GM18858 (cell line): ENCODE measurements around the gene TCEA3.

Experiments
- ATAC-seq: cut with Tn5 transposase; IDR thresholded peaks from one replicate; pipeline ENCODE4 v1.9.1; 2021; ENCODE audit not compliant: unreplicated experiment

Gene TCEA3

DNA sequence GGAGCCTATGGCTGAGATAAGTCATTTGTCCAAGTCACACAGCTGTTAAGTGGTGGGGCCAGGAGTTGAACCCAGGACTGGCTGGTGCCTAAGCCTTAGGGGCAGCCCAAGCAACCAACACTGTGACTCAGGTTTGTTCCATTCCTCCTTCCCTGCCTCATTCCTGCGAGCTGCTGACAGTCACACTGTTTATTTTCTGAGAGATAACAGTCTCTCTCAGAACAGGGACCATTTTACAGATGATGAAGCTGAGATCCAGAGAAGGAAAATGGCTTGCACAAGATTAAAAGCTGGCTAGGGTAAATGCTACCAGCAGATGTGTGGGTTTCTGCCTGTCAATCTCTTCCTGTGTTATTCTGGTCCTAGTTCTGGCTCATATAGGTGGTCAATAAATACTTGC, 24.3 kb upstream of the TCEA3 start:
- no peak for ATAC-seq

DNA sequence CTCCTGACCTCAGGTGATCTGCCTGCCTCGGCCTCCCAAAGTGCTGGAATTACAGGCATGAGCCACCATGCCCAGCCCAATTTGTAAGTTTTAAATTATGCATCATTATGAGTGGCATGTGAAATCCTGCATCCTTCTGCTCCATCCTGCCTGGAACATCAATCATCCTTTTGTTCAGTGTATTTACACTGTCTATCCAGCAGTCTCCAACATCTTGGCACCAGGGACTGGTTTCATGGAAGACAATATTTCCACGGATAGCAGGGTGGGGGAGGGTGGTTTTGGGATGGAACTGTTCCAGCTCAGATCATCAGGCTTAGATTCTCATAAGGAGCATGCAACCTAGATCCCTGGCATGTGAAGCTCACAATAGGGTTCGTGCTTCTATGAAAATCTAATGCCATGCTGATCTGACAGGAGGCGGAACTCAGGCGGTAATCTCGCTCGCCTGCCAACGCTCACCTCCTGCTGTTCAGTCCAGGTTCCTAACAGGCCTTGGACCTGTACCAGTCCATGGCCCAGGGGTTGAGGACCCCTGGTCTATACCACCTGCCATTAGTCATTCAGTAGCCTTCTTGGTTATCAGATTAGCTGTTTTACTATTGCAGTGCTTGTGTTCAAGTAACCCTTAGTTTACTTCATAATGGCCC, 22.2 kb upstream of the TCEA3 start:
- ATAC-seq = no peak

DNA sequence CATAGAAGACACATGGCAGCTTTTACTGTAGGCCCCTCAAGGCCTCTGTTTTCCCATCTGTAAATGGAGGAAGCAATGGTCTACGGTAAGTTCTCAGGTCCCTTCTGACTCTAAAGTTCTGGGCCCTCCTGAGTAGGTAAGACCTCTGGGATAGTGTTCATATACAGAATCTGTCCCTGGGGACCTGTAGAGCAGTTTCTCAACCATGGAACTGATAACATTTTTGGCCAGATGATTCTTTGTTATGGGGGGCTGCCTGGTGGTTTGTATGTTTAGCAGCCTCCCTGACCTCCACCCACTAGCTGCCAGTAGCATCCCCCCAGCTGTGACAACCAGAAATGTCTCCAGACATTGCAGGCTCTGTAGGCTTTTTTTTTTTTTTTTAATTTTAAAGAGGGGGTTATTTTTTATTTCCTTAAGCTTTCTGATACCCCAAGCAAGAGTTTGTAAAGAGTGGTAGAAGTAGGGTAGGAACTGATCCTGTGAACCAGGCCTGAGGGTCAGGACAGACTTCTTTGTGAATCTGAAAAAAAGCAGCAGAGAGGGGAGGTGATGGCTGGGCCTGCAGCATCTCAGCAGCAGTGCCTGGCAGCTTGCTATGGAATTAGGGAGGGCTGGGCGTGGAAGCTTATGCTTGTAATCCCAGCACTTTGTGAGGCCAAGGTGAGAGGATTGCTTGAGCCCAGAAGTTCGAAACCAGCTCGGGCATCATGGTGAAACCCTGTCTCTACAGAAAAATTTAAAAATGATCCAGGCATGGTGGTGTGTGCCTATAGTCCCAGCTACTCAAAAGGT, 20.2 kb upstream of the TCEA3 start:
- ATAC-seq = no peak

DNA sequence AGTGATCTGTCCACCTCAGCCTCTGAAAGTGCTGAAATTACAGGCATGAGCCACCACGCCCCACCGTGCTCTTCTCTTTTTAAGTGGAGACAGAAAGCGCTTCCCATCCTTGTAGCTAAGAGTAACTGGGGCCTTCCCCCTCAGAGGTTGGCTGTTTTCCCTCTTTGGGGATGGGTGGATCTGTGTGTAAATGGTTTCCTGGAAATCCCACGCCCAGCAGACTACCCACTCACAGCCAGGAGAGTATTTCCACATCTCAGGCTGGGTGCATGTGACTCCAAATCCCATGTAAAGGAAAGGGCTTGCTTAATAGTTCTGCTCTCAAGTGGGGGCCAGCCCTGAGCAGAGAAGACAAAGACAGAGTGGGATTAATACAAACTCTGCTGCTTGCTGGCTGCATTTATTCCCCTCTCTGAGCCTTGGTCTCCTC, 19.6 kb upstream of the TCEA3 start:
- ATAC-seq = no peak

DNA sequence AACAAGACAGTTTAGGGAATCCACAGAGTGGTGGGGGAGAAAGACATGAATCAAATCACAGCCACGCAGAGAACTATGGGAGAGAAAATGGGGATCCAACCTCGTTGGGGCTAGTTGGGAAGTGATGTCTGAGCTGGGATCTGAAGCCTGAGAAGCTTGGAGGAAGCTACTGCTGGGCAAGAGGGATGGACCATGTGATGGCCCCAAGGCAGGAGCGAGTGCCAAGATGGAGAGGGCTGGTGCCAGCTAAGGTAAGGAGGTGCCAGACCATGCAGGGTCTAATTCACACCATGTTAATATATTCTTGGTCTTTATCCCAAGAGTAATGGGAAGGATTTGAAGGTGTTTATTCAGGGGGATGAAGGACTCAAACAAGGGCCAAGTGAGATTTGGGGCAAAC, 18.2 kb upstream of the TCEA3 start:
- no peak for ATAC-seq

GRCh38 chr1:23441446-23442148, 17.0 kb upstream of the TCEA3 start:
- no peak for ATAC-seq

DNA sequence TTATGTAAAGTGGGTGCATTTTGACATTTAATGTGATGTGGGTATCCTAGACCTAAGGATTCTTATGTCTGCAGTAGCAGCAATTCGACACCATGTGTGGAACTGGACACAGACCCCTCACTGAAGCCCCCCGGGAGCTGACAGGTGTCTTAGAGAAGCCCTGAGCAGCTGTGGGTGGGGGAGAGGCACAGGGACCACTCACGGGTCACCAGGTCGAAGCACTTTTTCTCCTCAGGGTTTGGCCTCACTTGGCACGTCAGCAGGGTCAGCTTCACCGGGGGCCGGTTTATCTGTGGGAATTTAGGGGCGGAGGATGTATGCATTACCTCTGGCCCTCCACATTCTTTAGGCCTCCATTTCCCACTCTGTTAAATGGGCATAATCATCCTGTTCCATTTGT, 14.0 kb upstream of the TCEA3 start:
- no peak for ATAC-seq

- ATAC-seq = no peak
These were observed 12.8 kb upstream of the TCEA3 start for GRCh38 chr1:23437355-23437664.

DNA sequence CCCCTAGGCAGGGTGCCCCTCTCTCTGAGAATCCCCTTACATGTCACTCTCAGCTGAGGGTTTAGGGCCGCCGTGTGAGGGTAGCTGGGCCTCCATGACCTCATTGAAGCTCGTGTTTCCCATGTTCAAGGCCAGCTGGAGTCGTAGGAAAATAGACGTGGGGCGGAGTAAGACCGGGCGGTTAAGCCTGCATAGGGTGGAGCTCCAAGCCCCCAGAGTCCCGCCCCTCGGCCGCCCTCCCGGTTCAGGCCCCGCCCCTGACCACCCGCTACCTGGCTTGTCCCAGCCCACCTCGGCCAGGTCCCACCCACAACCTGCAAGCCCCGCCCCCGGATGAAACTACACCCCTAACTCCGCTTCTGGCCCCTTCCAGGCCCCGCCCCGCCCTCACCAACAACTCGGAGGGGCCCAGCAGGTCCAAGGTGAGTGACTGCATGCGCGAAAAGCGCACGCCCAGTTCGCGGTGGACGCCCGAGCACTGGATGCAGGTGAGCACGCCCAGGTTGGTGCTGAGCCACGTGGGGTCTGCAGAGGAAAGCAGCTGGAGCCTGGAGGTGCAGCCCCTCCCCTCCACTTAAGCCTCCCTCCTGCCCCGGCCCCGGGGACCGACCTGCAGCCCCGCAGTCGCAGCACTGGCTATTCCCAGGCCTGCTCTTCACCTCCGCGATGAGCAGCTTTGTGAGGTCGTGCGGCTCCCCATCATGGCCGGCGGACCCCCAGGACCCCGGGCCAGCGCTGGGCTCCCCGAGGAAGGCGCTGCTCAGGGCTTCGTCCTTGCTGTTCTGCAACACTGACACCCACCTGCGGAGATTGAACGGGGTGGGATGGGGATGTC, 12.2 kb upstream of the TCEA3 start:
- ATAC-seq = no peak

DNA sequence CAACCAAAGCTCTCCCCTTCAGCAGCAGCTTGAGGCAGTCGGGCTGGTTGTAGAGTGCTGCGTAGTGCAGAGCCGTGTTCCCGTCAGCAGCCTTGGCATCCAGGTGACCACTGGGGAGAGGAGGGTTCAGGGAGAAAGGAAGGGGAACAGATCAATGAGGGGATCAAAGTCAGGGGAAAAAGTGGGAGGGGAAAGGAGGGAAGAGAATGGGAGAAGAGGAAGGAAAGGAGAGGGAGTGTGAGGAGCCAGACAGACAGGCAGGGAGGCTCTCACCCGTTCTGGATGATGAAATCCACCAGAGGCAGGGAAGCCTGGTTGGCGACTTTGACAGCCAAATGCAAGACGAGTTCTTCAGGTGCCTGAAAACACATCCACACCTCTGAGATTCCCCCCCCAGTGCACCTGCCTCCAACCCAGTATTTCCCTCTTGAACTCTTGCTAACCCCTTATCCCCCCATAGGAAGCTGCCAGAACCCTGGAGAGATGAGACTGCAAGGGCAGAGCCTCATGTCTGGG, 9.8 kb upstream of the TCEA3 start:
- ATAC-seq = no peak

GRCh38 chr1:23433122-23433521, 8.6 kb upstream of the TCEA3 start:
- no peak for ATAC-seq

DNA sequence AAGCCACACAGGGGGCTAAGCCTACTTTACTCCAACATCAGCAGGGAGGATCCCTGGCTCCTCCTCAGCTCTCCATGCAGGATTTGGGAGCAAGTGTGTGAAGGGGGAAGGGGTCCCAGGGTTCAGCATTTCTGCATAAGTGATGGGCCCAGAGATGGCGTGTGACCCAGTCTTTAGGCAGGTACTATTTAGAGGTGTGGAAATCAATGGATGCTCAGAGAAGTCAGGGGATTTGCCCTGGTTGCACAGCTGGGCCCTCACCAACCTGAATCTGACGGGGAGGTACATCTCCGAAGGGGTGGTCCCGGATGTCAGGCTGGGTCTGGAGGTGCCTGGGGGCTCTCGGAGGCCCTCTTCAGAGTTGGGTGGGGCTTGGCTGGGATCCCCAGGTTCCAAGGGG, 6.9 kb upstream of the TCEA3 start:
- no peak for ATAC-seq

- ATAC-seq = no peak
These were observed 6.3 kb upstream of the TCEA3 start for GRCh38 chr1:23430803-23431202.

GRCh38 chr1:23428136-23428905, 3.8 kb upstream of the TCEA3 start:
- ATAC-seq = no peak

GRCh38 chr1:23427550-23427949, 3.0 kb upstream of the TCEA3 start:
- no peak for ATAC-seq

- no peak for ATAC-seq
These were observed 2.3 kb upstream of the TCEA3 start for GRCh38 chr1:23426828-23427227.

- ATAC-seq = no peak
These were observed 596 bp upstream of the TCEA3 start for GRCh38 chr1:23425193-23425494.

DNA sequence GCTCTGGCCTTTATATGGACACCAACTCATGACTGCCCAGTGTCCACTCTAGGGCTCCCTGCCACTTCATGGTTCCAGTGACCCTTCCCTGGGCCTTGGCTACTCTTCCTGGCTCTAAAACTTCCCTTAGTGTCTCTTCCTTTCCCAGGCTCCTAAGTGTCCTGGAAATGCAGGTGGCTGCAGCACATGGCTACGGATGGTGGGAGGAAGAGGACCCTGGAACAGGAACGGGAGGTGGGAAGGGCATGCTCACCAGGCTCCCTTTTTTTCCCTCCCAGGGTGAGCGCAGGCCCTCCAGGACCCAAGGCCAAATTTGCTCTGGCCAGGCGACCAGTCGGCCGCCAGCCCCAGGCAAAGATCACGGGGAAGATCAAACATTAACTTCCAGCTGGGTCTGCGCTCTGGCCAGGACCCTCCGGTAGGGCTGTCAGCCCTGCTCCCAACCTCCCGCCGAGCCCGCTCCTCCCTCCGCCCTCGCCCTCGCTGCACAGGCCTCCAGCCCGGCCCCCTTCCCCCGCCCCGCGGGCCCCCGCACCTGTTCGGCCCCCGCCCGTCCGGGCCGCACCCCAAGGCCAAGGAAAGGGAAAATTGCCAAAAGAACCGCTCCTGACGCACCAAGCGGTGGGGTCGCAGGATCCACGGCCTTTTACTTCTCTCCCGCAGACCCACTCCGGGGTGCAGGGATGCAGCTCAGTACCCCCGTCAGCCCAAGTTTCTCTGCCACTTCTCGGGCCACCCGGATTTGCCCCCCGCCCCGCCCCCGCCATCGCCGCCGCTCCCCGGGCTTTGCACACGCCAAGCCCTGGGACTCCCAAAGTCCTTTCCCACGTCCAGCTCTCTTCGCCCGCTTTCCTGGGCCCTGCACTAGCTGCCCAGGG, 894 bp downstream of the TCEA3 start:
- ATAC-seq = no peak

- ATAC-seq = no peak
These were observed 1.6 kb downstream of the TCEA3 start for GRCh38 chr1:23422941-23423340.
